Activated CD4-positive, alpha-beta T cell treated with anti-CD3 and anti-CD28 coated beads, Interleukin-2, amount 10 ng/mL, durations not matched to agents 24 days and 14 days (primary cell): Measurements from ENCODE around the gene SHROOM2. TPM values are rescaled to one million over a fixed set of nuclear protein-coding genes. Genes with fewer than 3 reads are reported as not detected.

Source experiments
- DNase-seq: peaks from one replicate; pipeline ENCODE4 v3.0.0; 2022
- H3K27ac Mint-ChIP-seq: one replicate; pipeline ENCODE4 v1.8.0; 2022; ENCODE audit warnings: mild to moderate bottlenecking, mixed read lengths
- H3K27me3 Mint-ChIP-seq: one replicate; pipeline ENCODE4 v1.8.0; 2022; ENCODE audit warnings: mixed read lengths
- H3K36me3 Mint-ChIP-seq: one replicate; pipeline ENCODE4 v1.8.0; 2022; ENCODE audit warnings: low read depth, mild to moderate bottlenecking, mixed read lengths
- H3K4me1 Mint-ChIP-seq: one replicate; pipeline ENCODE4 v1.8.0; 2021; ENCODE audit warnings: mixed read lengths
- H3K4me3 Mint-ChIP-seq: one replicate; pipeline ENCODE4 v1.8.0; 2022; ENCODE audit warnings: mild to moderate bottlenecking, moderate library complexity, mixed read lengths
- H3K9me3 Mint-ChIP-seq: one replicate; pipeline ENCODE4 v1.8.0; 2021; ENCODE audit warnings: mixed read lengths
- intact Hi-C: fragments of 100-400 bp; cut with micrococcal nuclease; formaldehyde crosslinking; loops from one replicate; pipeline ENCODE4 v1.15.1; 2023
- total RNA-seq: library from RNA; stranded (reverse); gene quantifications from 2 replicates; pipeline ENCODE4 v1.2.3, GENCODE V29; 2022

SHROOM2 gene
- total RNA-seq, 1 donor from 2014 or later: not detected

DNA sequence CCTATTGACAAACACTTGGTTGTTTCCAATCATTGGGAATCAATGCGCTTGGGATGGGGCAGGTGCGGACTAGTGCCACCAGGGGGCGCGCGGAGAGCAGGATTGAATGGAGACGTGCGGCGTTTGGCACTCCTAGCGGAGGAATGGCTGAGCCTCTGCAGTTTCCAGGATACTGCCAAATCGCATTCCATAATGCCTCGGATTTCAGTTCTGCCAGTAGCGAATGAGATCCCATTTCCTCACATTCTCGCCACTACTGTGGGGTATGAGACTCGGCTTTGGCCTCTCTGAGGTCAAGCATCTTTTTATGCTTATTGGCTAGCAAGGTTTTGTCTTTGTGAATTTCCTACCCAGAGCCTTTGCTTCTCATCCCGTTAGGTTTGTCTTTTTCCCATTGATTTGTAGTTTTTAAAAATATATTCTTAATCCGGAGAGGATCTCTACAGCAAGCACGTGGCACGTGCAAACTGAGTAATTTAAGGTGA lies 209.7 kb downstream of the SHROOM2 start:
- Mint-ChIP-seq H3K27ac (no peak overlapping the region), H3K4me1 (peaks cover 7% of the 10 kb centered on the region), H3K9me3 (no peaks in the 10 kb centered on the region), H3K4me3 (no peak overlapping the region), H3K27me3 (peaks cover 2% of the 10 kb centered on the region), H3K36me3 (no peaks in the 10 kb centered on the region)
- intact Hi-C loops: loop anchor here (1.0 to 2.0 kb wide), 2 partner anchors 19 to 123 kb away; no protein-coding TSS in a partner anchor
- peak; percentile 92 for DNase-seq

DNA sequence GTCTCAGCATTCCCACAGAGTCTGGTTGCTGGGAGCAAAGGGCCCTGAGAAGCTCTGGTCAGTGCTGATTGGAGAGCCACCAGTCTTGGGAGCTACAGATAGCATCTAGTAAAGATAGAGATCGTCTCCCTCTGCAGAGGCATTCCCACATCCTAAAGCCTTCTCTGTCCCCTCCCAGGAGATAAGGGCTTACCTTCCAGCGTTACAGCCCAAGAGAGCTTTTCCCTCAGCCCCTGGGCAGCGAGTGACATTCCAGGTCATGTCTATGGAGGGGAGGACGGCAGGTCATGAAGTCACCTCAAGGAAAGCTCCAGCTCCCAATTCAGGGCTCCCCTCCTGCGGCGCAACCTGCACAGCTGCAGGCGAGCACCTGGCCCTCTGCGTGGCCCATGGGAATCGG lies 210.8 kb downstream of the SHROOM2 start:
- H3K27ac Mint-ChIP-seq: peak overlapping the region; percentile 86
- no peaks in the 10 kb centered on the region for H3K36me3 Mint-ChIP-seq
- no peaks in the 10 kb centered on the region for H3K9me3 Mint-ChIP-seq
- H3K4me1 Mint-ChIP-seq: peaks cover 7% of the 10 kb centered on the region
- H3K27me3 Mint-ChIP-seq: peaks cover 2% of the 10 kb centered on the region
- DNase-seq: no peak
- peak overlapping the region; percentile 63 for H3K4me3 Mint-ChIP-seq
- intact Hi-C loops: loop anchor here (1.0 to 2.0 kb wide), 2 partner anchors 18 to 101 kb away; no protein-coding TSS in a partner anchor

DNA sequence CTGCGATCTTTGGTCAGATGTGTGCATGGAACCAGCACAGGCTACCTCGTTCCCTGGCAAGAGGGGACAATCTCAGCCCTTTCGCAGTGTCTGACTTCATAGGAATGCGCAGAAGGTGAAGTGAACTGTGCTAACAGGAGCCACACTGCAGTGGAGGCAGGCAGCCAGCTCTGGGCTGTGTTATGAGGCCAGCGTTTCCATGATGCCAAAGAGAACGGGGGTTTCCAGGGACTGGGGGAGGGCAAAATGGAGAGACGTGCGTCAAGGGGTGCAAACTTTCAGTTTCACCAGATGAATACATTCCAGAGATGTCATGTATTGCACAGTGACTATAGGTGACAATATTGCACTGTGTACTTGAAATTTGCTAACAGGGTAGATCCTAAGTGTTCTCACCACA lies 211.3 kb downstream of the SHROOM2 start:
- H3K27ac Mint-ChIP-seq: peak overlapping the region; percentile 86
- intact Hi-C loops: loop anchor here (1.0 to 2.0 kb wide), 2 partner anchors 17 to 101 kb away; no protein-coding TSS in a partner anchor
- H3K27me3 Mint-ChIP-seq: peaks cover 2% of the 10 kb centered on the region
- no peaks in the 10 kb centered on the region for H3K9me3 Mint-ChIP-seq
- peak; percentile 88 for DNase-seq
- no peaks in the 10 kb centered on the region for H3K36me3 Mint-ChIP-seq
- H3K4me1 Mint-ChIP-seq: peaks cover 7% of the 10 kb centered on the region
- peak overlapping the region; percentile 63 for H3K4me3 Mint-ChIP-seq

Other genes with a start within 250 kb of the SHROOM2 start
- gene GPR143, start 20.6 kb upstream of the SHROOM2 start, total RNA-seq: not detected in 2 replicates
- not detected in 2 replicates for gene CLDN34, start 180.9 kb downstream of the SHROOM2 start, total RNA-seq